ENCODE measurements around the gene GPA33. TPM values are rescaled to one million over a fixed set of nuclear protein-coding genes. Genes with fewer than 3 reads are reported as not detected.

The GPA33 gene
- total RNA-seq, 2 experiments from 2014 or later = not detected

- peak; percentile 35 for DNase-seq (ENCODE audit: low spot score)
- Histone ChIP-seq H3K79me2 (ENCODE audit: insufficient read depth, low read depth, low read length) (no peaks in the 10 kb centered on the region), H3K9me2 (ENCODE audit: insufficient read depth, low read length) (no peaks in the 10 kb centered on the region), H3K9me3 (ENCODE audit: low read length) (no peaks in the 10 kb centered on the region), H2AFZ (ENCODE audit: low read length) (no peak overlapping the region), H3K4me3 (ENCODE audit: low read depth, low read length, poor library complexity, severe bottlenecking) (no peak overlapping the region), H3K4me2 (ENCODE audit: low read length) (no peak overlapping the region), H4K20me1 (ENCODE audit: insufficient read depth, low read length) (no peaks in the 10 kb centered on the region), H3K36me3 (ENCODE audit: insufficient read depth, low read length) (no peaks in the 10 kb centered on the region), H3K4me1 (ENCODE audit: insufficient read depth, low read length, poor library complexity, severe bottlenecking) (peaks cover 7% of the 10 kb centered on the region), H3K27ac (ENCODE audit: low read depth, low read length, poor library complexity, severe bottlenecking) (no peak overlapping the region)
- TF ChIP-seq EZH2phosphoT487 (IDR thresholded peaks at IDR 0.05; ENCODE audit: borderline replicate concordance, low read depth, low read length) (no peak), CTCF (conservative IDR thresholded peaks at IDR 0.05; ENCODE audit: low read length) (peak; percentile 60)
- intact Hi-C loops (cut with micrococcal nuclease; ENCODE audit: unreplicated experiment) = no loop called here
- ChIA-PET POLR2A (interaction anchor here (0.6 to 3.1 kb wide), 5 partner anchors 150 to 1242 kb away, joined by 3 to 18 read pairs (median 5); no protein-coding TSS in a partner anchor), CTCF (ENCODE audit: unreplicated experiment) (interaction anchor here (0.6 to 6.5 kb wide), 5 partner anchors 10 to 388 kb away, joined by 3 to 105 read pairs (median 6); no protein-coding TSS in a partner anchor)
- no TSS peak for BruUV-seq (replicated peaks)
Observed at GRCh38 chr1:167060141-167061072, 29.8 kb downstream of the GPA33 start.

GRCh38 chr1:167059809-167060107 is 30.4 kb downstream of the GPA33 start:
- POLR2A ChIA-PET = interaction anchor here (0.9 to 3.1 kb wide), 2 partner anchors 150 to 161 kb away, joined by 3 to 18 read pairs; partner anchors contain the start of gene POU2F1
- peak overlapping the region; percentile 91; the same call in 1 of the 2 replicates for H2AFZ ChIP-seq (ENCODE audit: low read length)

More at GRCh38 chr1:167059809-167060107, 30.4 kb downstream of the GPA33 start:
- no peaks in the 10 kb centered on the region for H3K9me2 ChIP-seq (ENCODE audit: insufficient read depth, low read length)
- no peaks in the 10 kb centered on the region for H4K20me1 ChIP-seq (ENCODE audit: insufficient read depth, low read length)
- H3K4me3 ChIP-seq (ENCODE audit: low read depth, low read length, poor library complexity, severe bottlenecking) = no peak overlapping the region
- no peaks in the 10 kb centered on the region for H3K9me3 ChIP-seq (ENCODE audit: low read length)
- no peak overlapping the region for H3K27ac ChIP-seq (ENCODE audit: low read depth, low read length, poor library complexity, severe bottlenecking)
- CTCF ChIA-PET (ENCODE audit: unreplicated experiment) = interaction anchor here (0.6 to 6.5 kb wide), 8 partner anchors 9 to 389 kb away, joined by 3 to 105 read pairs (median 6); no protein-coding TSS in a partner anchor
- no TSS peak for BruUV-seq (replicated peaks)
- H3K36me3 ChIP-seq (ENCODE audit: insufficient read depth, low read length) = no peaks in the 10 kb centered on the region
- peaks cover 7% of the 10 kb centered on the region for H3K4me1 ChIP-seq (ENCODE audit: insufficient read depth, low read length, poor library complexity, severe bottlenecking)
- H3K4me2 ChIP-seq (ENCODE audit: low read length) = no peak overlapping the region
- intact Hi-C loops (cut with micrococcal nuclease; ENCODE audit: unreplicated experiment) = loop anchor here (5.0 kb wide), 1 partner anchor 82 kb away; the partner anchor contains the start of gene ILDR2
- no peaks in the 10 kb centered on the region for H3K79me2 ChIP-seq (ENCODE audit: insufficient read depth, low read depth, low read length)
- no peak for TF ChIP-seq CTCF (conservative IDR thresholded peaks at IDR 0.05; ENCODE audit: low read length)
- no peak for TF ChIP-seq EZH2phosphoT487 (IDR thresholded peaks at IDR 0.05; ENCODE audit: borderline replicate concordance, low read depth, low read length)
- no peak for DNase-seq (ENCODE audit: low spot score)
